GM21381 (cell line): ENCODE results near the gene PAFAH2.
"Not testable (repeated sequence)": the region's sequence is repeated elsewhere in the genome, so short reads cannot be mapped to it uniquely, and the experiment has no call there.

Source experiments
- ATAC-seq: cut with Tn5 transposase; IDR thresholded peaks from one replicate; pipeline ENCODE4 v1.9.1; 2021; ENCODE audit warnings: mild to moderate bottlenecking, moderate library complexity; ENCODE audit not compliant: unreplicated experiment

PAFAH2 gene

DNA sequence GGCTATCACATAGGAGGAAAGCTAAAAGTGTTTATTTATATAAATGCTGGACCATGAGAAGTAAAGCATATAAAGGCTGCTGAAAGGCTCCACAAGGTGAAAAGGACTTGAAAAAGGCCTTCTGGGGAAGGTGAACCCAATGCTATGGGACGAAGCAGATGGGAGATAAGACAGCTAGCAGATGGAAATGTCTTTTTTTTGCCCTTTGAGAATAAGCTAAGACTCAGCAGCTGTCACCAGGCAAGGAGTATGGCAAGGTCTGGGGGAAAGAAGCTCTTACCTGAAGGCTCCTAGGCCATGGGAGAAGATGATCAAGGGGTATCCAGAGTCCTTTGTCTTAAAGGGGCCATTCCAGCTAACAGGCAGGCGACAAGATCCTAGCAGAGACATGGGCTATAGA, 9.9 kb downstream of the PAFAH2 start:
- ATAC-seq = no peak

DNA sequence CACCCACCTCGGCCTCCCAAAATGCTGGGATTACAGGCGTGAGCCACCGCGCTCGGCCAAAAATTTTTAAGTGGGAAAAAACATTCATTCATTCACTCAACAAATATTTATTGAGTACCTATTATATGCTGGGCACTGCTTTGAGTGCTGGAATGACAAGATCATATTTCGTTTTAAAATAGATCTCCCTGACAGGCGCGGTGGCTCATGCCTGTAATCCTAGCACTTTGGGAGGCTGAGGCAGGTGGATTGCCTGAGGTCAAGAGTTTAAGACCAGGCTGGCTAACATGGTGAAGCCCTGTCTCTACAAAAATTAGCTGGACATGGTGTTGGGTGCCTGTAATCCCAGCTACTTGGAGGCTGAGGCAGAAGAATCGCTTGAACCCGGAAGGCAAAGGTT, 11.1 kb downstream of the PAFAH2 start:
- ATAC-seq = not testable (repeated sequence)

DNA sequence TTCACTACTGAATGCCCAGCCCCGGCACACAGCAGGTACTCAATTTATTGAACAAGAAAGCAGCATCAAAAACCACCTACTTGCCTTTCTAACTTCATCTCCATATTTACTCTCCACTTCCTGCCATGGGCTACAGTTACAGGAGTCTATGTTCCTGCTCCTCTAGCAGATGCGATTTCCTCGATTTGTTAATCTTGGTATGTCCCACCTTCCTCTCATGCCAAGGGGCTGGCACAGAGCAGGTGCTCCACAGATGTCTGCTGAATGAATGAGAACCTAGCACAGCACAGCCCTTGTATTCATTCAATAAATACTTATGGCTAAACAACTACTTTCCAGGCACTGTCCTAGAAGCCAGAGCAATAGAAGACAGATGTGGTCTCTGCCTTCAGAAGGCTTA, 12.2 kb downstream of the PAFAH2 start:
- no peak for ATAC-seq

DNA sequence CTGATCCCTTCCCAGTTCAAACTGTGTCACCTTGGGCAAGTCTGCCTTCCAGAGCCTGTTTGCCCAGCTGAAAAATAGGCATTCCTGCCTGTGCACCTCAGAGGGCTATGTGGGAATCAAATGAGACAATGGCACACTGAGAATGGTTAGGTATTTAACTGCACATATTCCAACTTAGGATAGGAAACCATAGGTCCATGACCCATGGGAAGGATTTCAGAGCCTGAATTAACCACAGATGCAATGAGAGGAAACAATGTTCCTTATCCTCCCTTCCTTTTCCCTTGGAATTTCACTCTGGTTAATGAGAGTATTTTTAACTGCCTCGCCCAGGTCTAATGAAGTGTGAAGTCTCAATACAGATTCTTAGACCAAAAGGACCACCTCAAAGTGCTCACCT, 12.7 kb downstream of the PAFAH2 start:
- ATAC-seq = no peak

DNA sequence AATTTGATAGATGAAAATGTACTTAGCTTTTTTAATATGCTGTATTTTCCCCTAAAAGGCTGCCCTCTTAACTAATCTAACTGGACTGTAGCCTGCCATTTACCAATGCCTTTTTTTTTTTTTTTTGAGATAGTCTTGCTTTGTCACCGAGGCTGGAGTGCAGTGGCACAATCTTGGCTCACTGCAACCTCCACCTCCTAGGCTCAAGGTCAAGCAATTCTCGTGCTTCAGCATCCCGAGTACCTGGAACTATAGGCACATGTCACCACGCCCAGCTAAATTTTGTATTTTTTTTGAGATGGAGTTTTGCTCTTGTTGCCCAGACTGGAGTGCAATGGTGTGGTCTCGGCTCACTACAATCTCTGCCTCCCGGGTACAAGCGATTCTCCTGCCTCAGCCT, 18.7 kb downstream of the PAFAH2 start:
- ATAC-seq = no peak

DNA sequence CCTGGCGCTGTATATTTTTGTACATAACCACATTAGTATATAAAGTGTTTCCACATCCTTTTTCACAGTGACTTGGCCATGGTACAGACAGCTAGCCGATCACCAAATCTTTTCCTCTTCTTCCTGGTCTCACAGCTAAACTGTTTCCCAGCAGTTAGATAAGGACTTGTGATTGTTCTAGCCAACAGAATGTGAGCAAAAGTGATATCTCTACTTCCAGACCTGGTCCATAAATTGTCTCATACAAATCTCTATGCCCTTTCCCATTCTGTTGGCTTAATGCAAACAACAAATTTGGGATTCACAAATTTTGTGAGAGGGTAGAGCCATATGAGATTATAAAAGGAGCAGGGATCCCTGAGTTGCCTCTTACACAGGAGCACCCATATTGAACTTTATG, 19.5 kb downstream of the PAFAH2 start:
- ATAC-seq = no peak

DNA sequence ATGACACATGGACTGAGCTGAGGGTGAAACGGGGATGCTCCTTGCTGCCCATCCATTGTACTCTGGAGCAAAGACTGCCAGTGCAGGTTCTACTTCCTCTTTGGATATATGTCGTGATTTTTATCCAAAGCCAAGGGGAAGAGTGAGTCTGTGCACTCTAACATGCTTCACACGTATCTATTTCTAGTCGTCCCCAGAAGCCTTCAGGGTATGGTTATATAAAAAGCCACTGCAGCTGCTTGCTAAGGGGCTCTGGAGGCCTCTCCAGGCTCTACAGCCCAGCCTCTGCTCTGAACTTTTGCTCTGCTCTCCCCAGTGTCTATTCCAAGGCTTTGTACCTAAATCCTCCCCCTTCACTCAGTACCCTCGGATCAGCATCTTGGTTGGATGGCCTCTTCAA, 20.1 kb downstream of the PAFAH2 start:
- no peak for ATAC-seq

DNA sequence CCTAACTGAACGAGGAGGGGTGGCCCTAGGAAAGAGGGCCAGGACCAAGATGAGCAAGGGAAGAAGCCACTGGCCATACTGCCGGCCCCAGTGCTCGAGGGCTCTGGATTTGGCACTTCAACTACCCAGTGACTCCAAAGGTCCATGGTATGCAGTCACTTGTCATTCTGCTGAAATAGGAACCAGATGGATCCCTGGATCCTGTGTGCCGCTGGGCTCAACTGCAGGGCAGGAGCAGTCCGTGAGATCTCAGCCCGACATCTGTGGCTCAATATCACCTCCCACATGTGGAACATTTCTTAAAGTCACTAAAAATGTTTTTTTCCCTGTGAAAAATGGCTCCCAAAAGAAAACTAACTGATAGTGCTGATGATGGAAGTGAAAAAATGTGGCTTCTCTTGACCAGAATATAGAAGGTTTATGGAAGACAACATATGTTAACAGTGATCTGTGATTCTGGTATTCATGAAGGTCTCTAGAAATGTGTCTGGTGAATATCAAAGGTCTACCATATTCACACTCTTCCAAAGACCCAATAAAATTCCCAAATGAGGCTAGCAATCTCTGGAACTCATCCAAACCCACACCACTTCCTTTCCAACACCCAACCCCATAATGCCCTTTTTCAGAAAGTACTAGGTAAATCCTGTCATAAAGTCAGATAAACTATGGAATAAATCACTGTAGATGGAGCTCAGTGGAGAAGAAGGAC, 24.1 kb downstream of the PAFAH2 start:
- ATAC-seq = no peak

DNA sequence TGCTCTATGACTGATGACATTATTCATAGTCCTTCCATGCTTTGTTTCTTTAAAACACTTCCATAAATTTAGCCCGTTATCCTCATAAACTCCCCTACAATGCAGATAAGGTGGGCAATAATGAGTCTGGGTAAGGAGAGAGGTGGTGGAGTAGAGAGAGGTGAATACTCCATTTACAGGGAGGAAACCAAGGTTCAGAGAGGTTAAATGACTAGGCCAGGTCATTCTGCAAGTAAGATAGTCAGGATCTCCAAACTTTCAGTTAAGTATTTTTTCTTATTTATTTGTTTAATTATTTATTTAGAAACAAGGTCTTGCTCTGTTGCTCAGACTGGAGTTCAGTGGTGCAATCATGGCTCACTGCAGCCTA, 26.1 kb downstream of the PAFAH2 start:
- no peak for ATAC-seq

DNA sequence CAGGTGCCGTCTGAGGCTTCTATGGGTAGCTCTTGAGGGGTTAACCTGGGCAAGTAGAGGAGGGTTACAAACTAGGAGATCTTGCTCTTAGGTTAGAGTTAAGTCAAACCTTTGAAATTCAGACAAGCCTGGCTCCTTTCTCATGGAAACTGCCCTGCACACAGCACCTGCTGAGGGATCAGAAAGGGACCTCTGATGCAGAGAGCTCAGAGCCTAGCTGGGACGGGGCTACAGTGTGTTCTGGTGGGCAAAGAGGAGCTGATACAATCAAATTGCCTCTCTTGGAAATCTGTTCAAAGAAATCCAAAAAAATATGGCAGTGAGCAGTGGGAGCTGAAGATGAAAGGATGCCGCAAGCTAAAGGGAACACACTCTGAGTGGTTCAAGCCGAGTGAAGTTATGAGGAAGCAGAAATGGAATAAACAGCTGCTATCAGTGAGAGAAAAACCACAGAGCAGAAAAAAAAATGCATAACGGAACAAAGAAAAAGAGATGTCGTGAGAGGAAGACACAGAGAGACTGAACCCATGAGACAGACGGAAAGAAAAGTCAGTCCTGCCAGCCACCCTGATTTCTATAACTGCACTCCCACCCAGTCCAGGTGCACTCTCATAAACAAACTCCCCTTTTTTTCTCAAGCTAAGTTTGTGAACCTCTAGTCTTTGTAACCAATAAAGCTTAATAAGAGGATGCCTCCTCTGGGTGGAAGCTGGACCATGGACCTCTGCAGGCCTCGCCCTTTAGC, 26.6 kb downstream of the PAFAH2 start:
- no peak for ATAC-seq

DNA sequence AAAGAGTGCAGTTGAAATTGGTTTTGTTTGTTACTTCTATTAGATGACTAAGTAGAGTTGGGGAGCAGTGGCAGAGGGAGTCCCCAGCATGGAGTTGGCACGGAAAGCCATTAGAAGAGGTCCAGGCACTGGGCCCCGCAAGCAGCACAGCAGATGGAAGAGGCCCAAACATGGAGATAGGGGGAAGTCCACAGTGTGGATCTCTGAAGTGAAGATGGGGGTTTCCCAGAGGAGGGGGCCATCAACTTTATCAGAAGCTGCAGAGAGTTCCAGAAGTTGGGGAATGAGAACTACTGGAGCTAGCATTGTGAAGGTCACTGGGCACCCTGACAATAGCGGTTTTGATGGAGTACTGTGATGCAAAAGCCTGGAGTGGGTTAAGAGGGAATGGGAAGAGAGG, 30.6 kb downstream of the PAFAH2 start:
- ATAC-seq = no peak

DNA sequence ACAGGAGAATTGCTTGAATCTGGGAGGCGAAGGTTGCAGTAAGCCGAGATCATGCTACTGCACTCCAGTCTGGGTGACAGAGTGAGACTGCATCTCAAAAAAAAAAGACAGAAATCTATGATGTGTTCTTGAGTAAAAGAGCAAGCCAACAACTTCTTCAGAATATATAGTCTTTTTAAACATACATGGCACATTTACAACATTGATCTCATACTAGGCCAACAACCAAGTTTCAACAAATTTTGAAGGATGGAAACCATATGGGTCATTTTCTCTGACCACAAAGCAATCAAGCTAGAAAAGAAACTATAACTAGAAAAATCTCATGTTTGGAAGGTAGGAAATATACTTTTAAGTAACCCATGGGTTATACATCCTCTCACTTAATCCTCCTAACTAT, 38.3 kb downstream of the PAFAH2 start:
- ATAC-seq = no peak

DNA sequence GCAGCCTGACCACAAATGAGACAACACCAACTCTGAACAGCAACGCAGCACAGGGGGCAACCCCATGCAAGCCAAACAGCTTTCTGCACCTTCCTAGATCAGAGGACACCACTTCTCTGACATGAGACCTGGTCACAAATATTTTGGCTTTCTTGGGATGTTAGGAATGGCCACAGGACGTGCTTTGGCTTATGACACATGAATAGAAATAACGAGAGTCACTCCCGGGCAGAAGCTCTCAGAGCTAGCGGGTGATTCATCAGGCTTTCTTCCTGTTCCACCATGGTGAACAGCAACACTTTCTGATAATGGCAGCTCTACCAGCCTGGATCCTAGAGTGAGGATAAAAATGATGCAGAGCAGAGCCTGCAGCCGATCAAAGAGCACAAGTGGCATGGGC, 39.4 kb downstream of the PAFAH2 start:
- no peak for ATAC-seq

DNA sequence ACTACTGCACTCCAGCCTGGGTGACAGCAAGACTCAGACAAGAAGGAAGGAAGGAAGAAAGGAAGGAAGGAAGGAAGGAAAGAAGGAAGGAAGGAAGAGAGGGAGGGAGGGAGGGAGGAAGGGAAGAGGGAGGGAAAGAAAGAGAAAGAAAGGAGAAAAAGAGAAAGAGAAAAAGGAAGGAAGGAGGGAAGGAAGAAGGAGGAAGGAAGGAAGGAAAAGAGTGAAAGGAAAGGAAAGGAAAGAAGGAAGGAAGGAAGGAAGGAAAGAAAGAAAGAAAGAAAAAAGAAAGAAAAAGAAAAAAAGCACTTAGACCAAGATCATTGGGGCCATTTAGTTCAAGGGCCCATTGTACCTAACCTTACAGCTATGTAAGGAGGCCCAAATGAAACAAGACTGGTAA, 42.3 kb downstream of the PAFAH2 start:
- no peak for ATAC-seq

DNA sequence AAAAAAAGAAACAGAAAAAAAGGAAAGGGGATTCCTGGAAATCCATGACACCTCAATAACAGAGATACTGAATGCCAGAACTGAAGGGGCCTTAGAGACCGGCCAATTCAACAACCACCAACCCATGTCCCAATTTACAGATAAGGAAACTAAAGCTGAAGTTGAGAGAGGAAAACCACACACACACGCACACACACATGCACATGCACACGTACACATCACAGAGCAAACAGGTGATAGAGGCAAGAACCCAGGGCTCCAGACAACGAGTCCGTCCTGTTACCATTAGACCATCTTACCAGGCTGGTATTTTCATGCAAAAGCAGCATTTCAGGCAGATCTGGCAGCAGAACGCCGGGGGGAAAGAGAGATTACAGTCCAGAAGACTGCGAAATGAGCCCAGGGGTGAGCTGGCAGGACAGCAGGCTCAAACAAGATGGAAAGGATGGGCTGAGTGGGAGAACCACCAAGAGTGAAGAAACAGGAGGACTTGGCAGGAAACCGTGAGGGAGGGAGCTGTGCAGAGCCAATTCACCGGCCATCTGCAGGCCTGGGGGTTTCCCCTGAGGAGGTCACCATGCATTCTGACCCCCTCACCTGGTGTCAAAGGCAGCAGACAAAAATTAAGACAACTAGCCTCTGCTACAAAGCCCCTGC, 43.5 kb downstream of the PAFAH2 start:
- ATAC-seq = no peak

DNA sequence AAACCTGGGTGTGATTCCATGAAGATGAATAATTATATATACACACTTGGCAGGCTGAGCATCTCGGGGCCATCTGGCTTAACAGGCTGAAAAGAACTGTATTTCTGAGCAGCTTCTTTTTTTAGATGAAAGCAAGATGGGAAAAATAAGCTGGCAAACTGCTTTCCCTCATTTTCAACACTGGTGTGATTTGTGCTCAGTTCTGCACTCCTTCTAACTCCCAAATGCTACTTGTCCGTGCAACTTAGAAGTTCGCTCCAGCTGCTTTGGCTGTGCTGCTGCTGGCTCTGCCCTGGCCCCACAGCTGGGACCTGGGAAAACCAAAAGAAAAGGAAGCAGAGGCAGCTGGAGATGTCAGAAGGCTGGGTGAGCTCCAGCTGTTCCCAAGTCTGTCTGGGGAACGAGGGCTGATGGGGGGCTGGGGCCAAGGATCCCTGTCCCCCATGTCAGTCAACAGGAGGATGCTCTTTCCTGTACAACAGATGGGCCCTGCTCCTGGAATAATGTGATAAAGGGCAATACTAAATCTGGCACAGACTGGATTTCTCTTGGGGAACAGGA, 44.9 kb downstream of the PAFAH2 start:
- no peak for ATAC-seq

DNA sequence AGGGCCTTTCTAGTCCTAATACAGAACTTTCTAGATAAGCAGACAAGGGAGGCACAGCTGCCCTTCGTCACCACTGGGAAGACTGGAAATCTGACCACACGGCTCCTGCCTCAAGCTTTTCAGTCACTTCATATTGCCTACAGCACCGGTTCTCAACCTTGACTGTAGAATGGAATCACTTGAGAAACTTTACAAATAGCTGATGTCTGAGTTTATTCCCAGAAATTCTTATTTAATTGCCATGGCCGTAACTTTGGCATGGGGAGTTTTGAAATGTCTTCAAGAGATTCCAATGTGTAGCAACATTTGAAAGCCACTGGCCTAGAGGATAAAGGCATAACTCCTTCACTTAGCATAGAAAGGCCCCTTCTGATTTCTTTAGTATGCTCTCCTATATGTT, 49.2 kb downstream of the PAFAH2 start:
- ATAC-seq = no peak

DNA sequence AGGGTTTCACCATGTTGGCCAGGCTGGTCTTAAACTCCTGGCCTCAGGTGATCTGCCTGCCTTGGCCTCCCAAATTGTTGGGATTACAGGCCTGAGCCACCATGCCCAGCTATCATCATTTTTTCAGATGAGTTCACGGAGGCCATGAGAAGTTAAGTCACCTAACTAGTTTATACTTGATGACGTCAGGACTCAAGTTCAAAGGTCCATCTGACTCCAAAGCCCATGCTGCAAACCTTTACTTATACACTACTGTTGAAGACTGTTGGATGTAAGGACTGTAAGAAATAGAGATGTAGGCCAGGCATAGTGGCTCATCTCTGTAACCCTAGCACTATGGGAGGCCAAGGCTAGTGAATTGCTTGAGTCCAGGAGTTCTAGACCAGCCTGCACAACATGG, 50.8 kb downstream of the PAFAH2 start:
- no peak for ATAC-seq

DNA sequence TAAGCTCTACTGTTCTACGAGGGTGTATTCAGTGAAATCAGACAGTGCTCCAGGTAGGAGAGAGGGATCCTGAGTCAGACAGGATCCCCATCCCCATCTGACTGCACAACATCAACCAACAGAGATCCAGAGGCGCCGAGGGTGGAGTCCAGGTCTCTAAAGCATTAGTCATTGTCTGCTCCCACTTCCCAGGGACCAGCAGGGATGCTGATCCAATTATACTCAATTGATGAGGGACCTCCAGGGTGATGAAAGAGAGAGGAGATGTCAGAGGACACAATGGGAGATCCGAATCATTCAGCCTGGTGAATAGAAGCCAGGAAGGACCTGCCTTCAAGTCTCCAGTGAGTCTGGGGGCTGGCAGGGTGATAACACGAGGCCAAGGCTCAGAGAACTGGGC, 52.1 kb downstream of the PAFAH2 start:
- no peak for ATAC-seq

DNA sequence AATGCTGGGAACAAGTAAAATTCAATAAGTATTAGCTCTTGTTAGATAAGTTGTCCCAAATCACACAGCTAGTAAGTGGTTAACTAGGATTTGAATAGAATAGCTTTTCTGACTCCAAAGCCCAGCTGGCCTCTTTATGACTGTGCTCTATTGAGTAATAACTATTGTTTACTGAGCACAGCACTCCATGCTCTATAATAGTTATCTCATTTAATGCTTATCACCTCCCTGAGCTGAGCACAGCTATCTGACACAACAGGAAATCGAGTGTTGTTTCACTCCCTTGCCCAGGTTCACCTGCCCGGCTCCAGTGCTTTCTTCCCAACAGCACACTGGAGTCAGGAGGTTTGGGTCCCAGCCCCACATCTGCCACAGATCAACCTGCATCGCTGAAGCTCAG, 52.9 kb downstream of the PAFAH2 start:
- ATAC-seq = no peak

DNA sequence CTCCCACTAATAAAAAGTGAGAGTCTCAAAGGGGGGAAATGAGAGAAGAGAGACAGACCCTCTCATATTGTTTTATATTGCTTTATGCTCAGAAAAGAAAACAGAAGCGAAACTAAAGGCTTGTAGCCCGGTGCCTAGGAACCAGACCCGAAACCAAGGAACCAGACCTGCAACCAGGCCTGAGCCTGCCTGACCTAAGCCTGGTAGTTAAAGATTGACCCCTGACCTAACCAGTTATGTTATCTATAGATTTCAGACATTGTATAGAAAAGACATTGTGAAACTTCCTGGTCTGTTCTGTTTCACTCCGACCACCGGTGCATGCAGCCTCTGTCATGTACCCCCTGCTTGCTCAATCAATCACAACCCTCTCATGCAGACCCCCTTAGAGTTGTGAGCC, 54.4 kb downstream of the PAFAH2 start:
- ATAC-seq = not testable (repeated sequence)

DNA sequence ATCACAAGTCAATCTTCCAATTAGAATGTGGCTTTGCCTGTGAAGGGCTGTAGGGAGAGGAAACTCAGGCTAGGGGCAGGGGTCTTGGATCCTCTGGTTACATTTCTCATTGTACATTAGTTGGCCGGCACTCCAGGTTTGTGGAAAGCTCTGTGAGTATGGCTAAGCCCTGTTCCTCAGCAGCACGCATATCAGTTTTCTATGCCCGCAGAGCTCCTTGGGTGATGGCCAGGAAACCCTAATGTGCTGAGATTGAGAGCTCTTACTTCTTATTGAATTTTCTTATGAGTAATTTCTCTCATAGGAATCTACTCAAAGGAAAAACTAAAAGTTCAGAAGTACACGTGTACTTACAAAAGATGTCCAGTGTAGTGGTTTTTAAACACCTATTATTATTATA, 60.9 kb downstream of the PAFAH2 start:
- no peak for ATAC-seq
